ENCODE results near the gene SLC12A2. TPM values are rescaled to one million over a fixed set of nuclear protein-coding genes. Genes with fewer than 3 reads are reported as not detected.

SLC12A2 gene
- total and polyA plus RNA-seq, 9 of the 15 experiments (the other 6 are each of a cell fraction or from before 2014, with no cell fraction given): 5.1 to 20.3 (median 12.6) TPM

DNA sequence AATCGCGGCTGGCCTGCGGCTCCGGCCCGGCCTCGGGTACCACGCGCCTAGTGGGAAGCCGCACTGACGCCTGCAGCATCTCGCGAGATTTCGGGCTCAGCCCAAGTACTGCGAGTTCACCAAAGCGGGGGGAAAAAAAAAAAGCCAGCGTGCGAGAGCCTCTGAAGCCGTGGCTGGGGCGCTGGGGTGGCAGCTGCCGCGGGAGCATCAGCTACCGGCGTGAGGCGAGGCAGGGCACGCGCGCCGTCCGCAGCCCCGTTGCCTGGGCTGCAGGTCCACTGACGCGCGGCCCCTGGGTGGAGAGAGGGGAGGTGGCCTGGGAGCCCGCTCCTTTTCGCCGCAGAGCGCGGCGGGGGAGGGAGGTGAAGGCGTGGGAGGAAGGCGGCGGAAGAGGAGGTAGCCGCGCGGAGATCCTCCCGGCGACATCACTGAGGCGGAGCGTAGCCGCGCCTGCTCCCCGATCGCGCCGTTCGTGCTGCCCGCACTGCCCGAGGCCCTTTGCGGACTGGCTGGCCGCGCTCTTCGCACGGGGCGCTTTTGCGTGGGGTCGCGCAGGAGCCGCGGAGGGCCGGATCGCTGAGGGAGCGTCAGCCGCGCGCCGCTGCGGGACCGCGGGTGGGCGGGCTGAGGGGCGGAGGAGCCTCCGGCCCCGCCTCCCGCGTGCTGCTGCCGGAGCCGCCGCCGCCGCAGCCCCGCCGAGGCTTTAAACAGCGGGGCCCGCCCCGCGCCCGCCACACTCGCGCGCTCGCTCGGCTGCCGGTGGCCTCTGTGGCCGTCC, at the start of gene SLC12A2 (continued):
- TF ChIP-seq, protein P1, sequence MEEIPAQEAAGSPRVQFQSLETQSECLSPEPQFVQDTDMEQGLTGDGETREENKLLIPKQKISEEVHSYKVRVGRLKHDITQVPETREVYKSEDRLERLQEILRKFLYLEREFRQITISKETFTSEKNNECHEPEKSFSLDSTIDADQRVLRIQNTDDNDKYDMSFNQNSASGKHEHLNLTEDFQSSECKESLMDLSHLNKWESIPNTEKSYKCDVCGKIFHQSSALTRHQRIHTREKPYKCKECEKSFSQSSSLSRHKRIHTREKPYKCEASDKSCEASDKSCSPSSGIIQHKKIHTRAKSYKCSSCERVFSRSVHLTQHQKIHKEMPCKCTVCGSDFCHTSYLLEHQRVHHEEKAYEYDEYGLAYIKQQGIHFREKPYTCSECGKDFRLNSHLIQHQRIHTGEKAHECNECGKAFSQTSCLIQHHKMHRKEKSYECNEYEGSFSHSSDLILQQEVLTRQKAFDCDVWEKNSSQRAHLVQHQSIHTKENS (CRISPR knock-in tag; IDR thresholded peaks at IDR 0.05): no peak
- TF ChIP-seq ZKSCAN8 (CRISPR knock-in tag; IDR thresholded peaks at IDR 0.05) (no peak), SETDB1 (IDR thresholded peaks at IDR 0.05; ENCODE audit: low read length) (no peak), HLTF (IDR thresholded peaks at IDR 0.05) (no peak), RFX1 (IDR thresholded peaks at IDR 0.05) (no peak), MTA3 (IDR thresholded peaks at IDR 0.05; ENCODE audit: borderline replicate concordance) (peak; percentile 36; the same call in 1 of the 2 replicates), NR2C2 (CRISPR knock-in tag; IDR thresholded peaks at IDR 0.05) (peak; percentile 81; the same call in 1 of the 2 replicates), NR2C2 (tag; IDR thresholded peaks at IDR 0.05) (peak; percentile 69; the same call in 1 of the 2 replicates), ARHGAP35 (IDR thresholded peaks at IDR 0.05; ENCODE audit: partially characterized antibody) (peak; percentile 94), CBFA2T2 (conservative IDR thresholded peaks at IDR 0.05) (no peak), DACH1 (IDR thresholded peaks at IDR 0.05; ENCODE audit: partially characterized antibody) (no peak), ZKSCAN3 (CRISPR knock-in tag; IDR thresholded peaks at IDR 0.05) (no peak), ZNF766 (CRISPR knock-in tag; conservative IDR thresholded peaks at IDR 0.05) (no peak), ZNF12 (CRISPR knock-in tag; IDR thresholded peaks at IDR 0.05) (peak; percentile 38; the same call in 1 of the 2 replicates), KLF6 (CRISPR knock-in tag; IDR thresholded peaks at IDR 0.05; ENCODE audit: borderline replicate concordance) (no peak), ATF7 (IDR thresholded peaks at IDR 0.05) (peak; percentile 97), PML (IDR thresholded peaks at IDR 0.05; ENCODE audit: low read length) (no peak; the same call in 1 of the 2 replicates)
- TF ChIP-seq, protein P2, sequence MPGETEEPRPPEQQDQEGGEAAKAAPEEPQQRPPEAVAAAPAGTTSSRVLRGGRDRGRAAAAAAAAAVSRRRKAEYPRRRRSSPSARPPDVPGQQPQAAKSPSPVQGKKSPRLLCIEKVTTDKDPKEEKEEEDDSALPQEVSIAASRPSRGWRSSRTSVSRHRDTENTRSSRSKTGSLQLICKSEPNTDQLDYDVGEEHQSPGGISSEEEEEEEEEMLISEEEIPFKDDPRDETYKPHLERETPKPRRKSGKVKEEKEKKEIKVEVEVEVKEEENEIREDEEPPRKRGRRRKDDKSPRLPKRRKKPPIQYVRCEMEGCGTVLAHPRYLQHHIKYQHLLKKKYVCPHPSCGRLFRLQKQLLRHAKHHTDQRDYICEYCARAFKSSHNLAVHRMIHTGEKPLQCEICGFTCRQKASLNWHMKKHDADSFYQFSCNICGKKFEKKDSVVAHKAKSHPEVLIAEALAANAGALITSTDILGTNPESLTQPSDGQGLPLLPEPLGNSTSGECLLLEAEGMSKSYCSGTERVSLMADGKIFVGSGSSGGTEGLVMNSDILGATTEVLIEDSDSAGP (CRISPR knock-in tag; IDR thresholded peaks at IDR 0.05): peak; percentile 18; the same call in 1 of the 2 replicates
- TF ChIP-seq, protein P3, sequence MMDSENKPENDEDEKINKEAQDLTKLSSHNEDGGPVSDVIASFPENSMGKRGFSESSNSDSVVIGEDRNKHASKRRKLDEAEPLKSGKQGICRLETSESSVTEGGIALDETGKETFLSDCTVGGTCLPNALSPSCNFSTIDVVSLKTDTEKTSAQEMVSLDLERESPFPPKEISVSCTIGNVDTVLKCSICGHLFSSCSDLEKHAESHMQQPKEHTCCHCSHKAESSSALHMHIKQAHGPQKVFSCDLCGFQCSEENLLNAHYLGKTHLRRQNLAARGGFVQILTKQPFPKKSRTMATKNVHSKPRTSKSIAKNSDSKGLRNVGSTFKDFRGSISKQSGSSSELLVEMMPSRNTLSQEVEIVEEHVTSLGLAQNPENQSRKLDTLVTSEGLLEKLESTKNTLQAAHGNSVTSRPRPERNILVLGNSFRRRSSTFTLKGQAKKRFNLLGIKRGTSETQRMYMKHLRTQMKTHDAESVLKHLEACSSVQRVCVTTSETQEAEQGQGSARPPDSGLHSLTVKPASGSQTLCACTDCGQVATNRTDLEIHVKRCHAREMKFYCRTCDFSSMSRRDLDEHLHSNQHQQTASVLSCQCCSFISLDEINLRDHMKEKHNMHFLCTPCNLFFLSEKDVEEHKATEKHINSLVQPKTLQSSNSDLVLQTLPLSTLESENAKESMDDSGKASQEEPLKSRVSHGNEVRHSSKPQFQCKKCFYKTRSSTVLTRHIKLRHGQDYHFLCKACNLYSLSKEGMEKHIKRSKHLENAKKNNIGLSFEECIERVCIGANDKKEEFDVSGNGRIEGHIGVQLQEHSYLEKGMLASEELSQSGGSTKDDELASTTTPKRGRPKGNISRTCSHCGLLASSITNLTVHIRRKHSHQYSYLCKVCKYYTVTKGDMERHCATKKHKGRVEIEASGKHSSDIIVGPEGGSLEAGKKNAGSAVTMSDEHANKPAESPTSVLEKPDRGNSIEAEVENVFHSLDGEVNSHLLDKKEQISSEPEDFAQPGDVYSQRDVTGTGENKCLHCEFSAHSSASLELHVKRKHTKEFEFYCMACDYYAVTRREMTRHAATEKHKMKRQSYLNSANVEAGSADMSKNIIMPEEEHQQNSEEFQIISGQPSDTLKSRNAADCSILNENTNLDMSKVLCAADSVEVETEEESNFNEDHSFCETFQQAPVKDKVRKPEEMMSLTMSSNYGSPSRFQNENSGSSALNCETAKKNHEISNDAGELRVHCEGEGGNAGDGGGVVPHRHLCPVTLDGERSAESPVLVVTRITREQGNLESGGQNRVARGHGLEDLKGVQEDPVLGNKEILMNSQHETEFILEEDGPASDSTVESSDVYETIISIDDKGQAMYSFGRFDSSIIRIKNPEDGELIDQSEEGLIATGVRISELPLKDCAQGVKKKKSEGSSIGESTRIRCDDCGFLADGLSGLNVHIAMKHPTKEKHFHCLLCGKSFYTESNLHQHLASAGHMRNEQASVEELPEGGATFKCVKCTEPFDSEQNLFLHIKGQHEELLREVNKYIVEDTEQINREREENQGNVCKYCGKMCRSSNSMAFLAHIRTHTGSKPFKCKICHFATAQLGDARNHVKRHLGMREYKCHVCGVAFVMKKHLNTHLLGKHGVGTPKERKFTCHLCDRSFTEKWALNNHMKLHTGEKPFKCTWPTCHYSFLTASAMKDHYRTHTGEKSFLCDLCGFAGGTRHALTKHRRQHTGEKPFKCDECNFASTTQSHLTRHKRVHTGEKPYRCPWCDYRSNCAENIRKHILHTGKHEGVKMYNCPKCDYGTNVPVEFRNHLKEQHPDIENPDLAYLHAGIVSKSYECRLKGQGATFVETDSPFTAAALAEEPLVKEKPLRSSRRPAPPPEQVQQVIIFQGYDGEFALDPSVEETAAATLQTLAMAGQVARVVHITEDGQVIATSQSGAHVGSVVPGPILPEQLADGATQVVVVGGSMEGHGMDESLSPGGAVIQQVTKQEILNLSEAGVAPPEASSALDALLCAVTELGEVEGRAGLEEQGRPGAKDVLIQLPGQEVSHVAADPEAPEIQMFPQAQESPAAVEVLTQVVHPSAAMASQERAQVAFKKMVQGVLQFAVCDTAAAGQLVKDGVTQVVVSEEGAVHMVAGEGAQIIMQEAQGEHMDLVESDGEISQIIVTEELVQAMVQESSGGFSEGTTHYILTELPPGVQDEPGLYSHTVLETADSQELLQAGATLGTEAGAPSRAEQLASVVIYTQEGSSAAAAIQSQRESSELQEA (IDR thresholded peaks at IDR 0.05; ENCODE audit: low read depth): no peak
